Coronary artery (tissue), 2 donors: ENCODE results near the gene MROH2B.

Experiments used
- DNase-seq: peaks from one replicate; pipeline ENCODE4 v3.0.0-alpha.2; 2017; ENCODE audit warnings: low spot score
- H3K27ac ChIP-seq, 2 donors: fragments of 200-600 bp; sonication (generic); one replicate each; pipeline ENCODE4 v1.5.1; 2016 to 2019
- H3K4me3 ChIP-seq: fragments of 200-600 bp; sonication (generic); 2 replicates; pipeline ENCODE4 v1.5.1; 2016; ENCODE audit warnings: mild to moderate bottlenecking, moderate library complexity
- TF ChIP-seq, protein P1 (sequence below): fragments of 200-600 bp; sonication (generic); IDR thresholded peaks from one replicate; pipeline ENCODE4 v1.5.1; 2019; ENCODE audit warnings: antibody characterized with exemption

MROH2B gene

DNA sequence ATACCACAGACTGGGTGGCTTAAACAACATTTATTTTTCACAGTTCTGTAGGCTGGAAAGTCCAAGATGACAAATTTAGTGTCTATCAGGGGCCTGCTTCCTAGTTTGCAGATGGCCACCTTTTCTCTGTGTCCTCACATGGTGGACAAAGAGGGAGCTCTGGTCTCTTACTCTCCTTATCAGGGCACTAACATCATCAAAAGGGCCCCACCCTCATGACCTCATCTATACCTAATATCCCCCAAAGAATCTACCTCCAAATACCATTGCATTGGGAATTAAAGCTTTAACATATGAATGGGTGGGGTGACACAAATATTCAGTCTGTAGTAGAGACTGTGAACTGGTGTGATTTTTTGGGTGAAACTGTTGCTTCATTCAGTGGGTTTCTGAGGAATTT, 83.8 kb downstream of the MROH2B start:
- no peak overlapping the region for H3K27ac ChIP-seq

DNA sequence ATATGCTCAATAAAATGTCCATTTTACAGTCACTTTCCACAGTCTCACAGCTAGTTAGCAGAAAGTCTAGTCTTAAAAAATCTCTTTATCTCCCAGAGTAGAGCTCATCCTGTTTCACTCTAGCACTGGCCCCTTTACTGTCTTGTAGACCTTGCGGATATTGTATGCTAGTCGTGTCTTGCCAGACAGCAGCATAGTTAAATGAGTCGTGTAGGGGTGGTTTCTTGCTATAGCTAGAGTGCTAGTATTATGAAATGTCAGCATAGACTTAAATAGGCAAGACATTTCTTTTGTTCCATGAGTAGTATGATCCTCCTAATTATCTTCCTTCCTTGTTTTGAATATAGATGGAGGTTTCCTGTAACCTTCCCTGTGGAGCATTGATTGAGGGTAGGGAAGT, 84.5 kb downstream of the MROH2B start:
- H3K4me3 ChIP-seq: no peak overlapping the region
- DNase-seq: no peak
- TF ChIP-seq, protein P1, sequence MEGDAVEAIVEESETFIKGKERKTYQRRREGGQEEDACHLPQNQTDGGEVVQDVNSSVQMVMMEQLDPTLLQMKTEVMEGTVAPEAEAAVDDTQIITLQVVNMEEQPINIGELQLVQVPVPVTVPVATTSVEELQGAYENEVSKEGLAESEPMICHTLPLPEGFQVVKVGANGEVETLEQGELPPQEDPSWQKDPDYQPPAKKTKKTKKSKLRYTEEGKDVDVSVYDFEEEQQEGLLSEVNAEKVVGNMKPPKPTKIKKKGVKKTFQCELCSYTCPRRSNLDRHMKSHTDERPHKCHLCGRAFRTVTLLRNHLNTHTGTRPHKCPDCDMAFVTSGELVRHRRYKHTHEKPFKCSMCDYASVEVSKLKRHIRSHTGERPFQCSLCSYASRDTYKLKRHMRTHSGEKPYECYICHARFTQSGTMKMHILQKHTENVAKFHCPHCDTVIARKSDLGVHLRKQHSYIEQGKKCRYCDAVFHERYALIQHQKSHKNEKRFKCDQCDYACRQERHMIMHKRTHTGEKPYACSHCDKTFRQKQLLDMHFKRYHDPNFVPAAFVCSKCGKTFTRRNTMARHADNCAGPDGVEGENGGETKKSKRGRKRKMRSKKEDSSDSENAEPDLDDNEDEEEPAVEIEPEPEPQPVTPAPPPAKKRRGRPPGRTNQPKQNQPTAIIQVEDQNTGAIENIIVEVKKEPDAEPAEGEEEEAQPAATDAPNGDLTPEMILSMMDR: no peak

More for the DNA sequence above, 83.8 kb downstream of the MROH2B start:
- DNase-seq: no peak
- no peak overlapping the region for H3K4me3 ChIP-seq
- TF ChIP-seq, protein P1: no peak

DNA sequence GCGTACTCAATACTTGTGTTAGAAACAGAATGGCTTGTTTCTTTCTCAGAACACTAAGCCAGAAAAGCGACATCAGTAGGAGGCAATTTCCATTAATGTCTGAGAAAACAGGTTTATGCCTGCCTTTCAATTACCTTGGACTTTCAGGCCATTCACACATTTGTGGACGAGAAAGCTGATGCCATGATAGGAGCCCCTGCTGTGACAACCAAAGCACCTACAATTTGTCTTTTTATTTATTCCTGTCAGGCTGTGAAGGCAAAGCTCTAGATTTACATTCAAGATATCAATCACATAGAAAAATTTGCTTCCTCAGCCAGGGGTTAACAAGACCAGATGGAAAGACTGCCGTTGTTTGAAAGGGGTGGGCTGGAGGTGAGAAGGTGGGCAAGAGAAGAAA, 85.6 kb downstream of the MROH2B start:
- DNase-seq: no peak
- TF ChIP-seq, protein P1: no peak
- Histone ChIP-seq H3K27ac (no peak overlapping the region), H3K4me3 (no peak overlapping the region)

More for the DNA sequence above, 84.5 kb downstream of the MROH2B start:
- H3K27ac ChIP-seq: no peak overlapping the region

DNA sequence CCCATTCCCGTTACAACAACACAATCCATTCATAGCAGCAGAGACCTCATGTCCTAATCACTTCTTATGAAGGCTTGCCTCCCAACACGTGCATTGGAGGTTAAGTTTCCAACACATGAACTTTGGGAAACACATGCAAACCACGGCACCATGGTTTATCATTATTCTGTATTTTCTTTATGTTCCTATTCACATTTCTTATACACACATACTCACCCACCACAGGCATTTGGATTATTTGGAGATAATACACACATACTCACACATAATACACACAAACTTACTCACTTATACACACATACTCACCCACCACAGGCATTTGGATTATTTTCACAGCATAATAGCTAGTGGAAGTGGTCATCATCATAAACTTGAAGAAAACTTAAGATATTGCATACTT, 86.3 kb downstream of the MROH2B start:
- no peak overlapping the region for H3K27ac ChIP-seq
- H3K4me3 ChIP-seq: no peak overlapping the region
- no peak for DNase-seq
- TF ChIP-seq, protein P1: no peak

DNA sequence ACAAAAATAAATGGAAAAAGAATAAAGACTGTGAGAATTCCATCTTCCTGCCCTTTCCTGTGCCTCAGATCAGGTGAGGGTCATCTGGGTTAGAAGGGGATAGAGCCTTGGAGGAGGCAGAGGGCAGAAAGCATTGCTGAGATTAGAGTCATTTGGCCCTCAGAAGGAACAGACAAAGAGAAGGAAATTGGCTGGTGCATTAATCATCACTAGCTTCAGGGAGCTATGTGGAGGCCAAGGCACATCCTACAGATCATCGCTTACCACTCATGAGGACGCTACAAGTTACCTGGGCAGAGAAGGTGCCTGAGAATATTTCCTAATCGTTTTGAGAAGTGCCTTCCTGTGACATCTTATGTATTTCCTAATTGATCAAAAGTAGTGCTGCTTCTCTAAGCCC, 87.4 kb downstream of the MROH2B start:
- no peak overlapping the region for H3K4me3 ChIP-seq
- DNase-seq: no peak
- TF ChIP-seq, protein P1: no peak

DNA sequence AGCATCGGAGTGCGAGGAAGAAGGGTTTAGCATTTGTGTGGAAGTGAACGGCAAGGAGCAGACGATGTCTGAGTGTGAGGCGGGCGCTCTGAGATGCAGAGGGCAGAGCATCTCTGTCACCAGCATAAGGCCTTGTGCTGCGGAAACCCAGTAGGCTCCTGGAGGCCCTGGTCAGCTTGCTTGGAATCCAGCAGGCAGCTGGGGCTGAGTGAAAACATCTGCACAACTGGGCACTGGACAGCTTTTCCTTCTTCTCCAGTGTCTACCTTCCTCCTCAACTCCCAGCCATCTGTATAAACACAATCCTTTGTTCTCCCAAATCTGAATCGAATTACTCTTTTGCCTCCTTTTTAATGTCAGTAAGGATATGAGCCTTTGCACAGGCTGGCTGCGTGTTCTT, 89.7 kb downstream of the MROH2B start:
- H3K4me3 ChIP-seq: no peak overlapping the region
- TF ChIP-seq, protein P1: no peak
- no peak for DNase-seq
- H3K27ac ChIP-seq: no peak overlapping the region

More for the DNA sequence above, 87.4 kb downstream of the MROH2B start:
- no peak overlapping the region for H3K27ac ChIP-seq

DNA sequence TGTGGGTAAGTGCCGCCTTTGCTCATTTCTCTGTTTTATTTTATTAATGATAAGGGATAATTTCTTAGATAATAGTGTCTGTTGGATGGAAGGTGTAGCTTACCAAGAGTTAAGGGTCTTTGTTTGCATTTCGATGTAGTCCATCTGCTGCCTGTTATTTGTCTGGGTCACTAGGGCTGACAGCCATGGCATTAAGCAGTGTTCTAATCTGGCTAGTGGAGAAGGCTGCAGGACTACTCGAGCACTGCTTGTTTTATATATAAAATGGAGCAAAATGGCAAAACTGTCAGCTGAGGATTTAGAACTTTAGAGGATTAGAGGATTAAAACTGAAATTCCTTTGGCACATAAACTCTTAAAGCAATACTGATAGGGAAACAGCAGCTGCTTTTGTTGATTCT, 94.3 kb downstream of the MROH2B start:
- TF ChIP-seq, protein P1: no peak
- no peak for DNase-seq
- Histone ChIP-seq H3K4me3 (no peak overlapping the region), H3K27ac (no peak overlapping the region)
